ENCODE measurements around the gene PIK3C2G.

PIK3C2G gene

DNA sequence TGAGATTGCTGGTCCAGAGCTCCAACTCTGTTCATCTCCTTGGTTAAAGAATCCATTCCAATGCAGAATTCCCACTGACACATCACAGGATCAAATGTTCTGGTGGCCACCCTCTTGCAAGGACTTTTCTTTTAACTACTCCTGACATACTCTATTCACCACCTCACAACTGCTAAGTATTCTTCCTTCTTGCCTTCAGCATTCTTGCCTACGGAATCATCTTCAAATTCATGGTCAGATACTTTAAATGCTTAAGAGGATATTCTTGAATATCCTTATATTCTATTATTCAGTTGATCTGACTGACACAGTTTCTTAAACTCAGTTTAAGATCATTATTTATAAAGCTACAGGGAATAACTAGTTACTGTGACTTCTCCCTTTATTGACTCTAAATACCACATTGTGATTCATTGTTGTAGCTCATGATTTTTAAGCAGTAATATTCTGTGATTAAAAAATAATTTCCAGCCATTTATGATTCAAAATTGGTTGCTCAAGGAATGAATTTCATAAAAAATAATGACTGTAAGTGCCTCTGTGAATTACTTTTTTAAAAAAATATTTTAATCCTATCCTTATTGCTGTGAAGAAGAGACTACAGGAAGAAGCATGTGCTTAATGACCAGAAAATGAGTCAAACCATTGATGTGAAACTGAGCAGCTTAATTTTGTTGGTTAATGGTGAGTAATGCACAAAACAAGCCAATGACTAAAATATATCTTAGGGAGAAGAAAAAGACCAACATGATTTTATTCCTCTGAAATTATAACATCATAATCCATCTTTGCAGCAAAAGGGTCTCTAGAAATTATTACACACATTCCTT is 207.1 kb downstream of the PIK3C2G start:
- Histone ChIP-seq H3K4me3 (ENCODE audit: low read length in 2 of 2) (no peak overlapping the region), H3K4me1 (ENCODE audit: control insufficient read depth, insufficient read depth, low read length) (no peaks in the 10 kb centered on the region), H3K36me3 (ENCODE audit: control insufficient read depth in 2 of 2, insufficient read depth in 2 of 2, low read length in 2 of 2) (no peaks in the 10 kb centered on the region), H3K9ac (ENCODE audit: low read length in 2 of 2) (no peak overlapping the region), H3K27ac (ENCODE audit: low read length) (no peak overlapping the region), H3K9me3 (ENCODE audit: control insufficient read depth in 2 of 2, low read length in 2 of 2) (no peaks in the 10 kb centered on the region), H3K27me3 (ENCODE audit: control insufficient read depth in 1 of 2, insufficient read depth in 2 of 2, low read length in 2 of 2) (no peaks in the 10 kb centered on the region)

DNA sequence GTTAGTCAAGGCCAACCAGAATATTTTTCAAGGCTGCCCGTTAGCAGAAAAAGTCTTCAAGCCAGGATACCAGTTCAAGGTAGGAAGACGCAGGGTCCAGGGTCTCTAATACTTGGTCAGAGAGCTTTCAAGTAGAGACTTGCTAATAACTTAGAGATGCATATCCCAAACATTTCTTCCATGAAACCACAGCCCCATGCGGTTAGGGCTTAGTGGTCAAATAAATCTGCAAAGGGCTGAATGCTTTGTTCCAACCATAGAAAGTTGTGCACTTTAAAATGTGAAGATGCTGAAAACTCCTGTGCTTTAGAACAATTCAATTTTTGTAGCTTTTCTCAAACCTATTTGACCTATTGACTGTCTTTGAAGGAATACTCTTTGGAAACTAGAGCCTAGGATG is 208.9 kb downstream of the PIK3C2G start:
- H3K9ac ChIP-seq (ENCODE audit: low read length in 2 of 2): no peak overlapping the region
- H3K27ac ChIP-seq (ENCODE audit: low read length): no peak overlapping the region
- no peaks in the 10 kb centered on the region for H3K27me3 ChIP-seq (ENCODE audit: control insufficient read depth in 1 of 2, insufficient read depth in 2 of 2, low read length in 2 of 2)
- no peaks in the 10 kb centered on the region for H3K9me3 ChIP-seq (ENCODE audit: control insufficient read depth in 2 of 2, low read length in 2 of 2)
- H3K4me3 ChIP-seq (ENCODE audit: low read length in 2 of 2): no peak overlapping the region
- no peaks in the 10 kb centered on the region for H3K4me1 ChIP-seq (ENCODE audit: control insufficient read depth, insufficient read depth, low read length)
- no peaks in the 10 kb centered on the region for H3K36me3 ChIP-seq (ENCODE audit: control insufficient read depth in 2 of 2, insufficient read depth in 2 of 2, low read length in 2 of 2)

DNA sequence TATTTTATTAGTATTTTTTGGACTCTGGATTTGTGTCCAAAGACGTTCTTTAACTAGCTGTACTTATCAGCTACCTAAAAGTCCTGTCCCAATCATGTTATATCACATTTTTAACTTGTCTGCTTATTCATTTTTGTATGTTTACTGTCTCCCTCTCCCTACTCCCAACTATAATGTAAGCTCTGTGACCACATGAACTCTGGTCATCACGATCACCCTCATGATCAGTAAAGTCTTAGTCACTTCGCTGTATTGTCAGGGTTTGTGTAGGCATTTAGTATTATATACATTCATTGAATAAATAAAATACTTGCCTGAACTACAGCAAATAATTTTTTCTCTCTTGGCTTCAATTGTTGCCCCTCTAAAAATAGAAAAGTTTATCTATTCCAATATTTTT is 211.0 kb downstream of the PIK3C2G start:
- Histone ChIP-seq H3K9me3 (ENCODE audit: control insufficient read depth in 2 of 2, low read length in 2 of 2) (no peaks in the 10 kb centered on the region), H3K27me3 (ENCODE audit: control insufficient read depth in 1 of 2, insufficient read depth in 2 of 2, low read length in 2 of 2) (no peaks in the 10 kb centered on the region), H3K4me3 (ENCODE audit: low read length in 2 of 2) (no peak overlapping the region), H3K4me1 (ENCODE audit: control insufficient read depth, insufficient read depth, low read length) (no peaks in the 10 kb centered on the region), H3K36me3 (ENCODE audit: control insufficient read depth in 2 of 2, insufficient read depth in 2 of 2, low read length in 2 of 2) (no peaks in the 10 kb centered on the region), H3K9ac (ENCODE audit: low read length in 2 of 2) (no peak overlapping the region), H3K27ac (ENCODE audit: low read length) (no peak overlapping the region)

DNA sequence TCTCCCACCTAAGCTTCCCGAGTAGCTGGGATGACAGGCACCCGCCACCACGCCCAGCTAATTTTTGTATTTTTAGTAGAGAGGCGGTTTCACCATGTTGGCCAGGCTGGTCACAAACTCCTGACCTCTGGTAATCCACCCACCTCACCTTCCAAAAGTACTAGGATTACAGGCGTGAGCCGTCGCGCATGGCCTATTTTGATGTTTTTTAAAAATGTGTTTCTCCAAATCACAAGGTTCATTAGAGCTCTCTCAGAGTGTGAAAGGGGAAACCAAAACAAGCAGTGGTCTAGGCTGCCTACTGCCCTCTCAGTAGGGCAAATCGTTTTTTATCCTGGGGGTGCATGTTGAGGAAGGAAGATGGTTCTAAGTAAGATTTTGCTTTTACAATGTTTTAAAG is 211.5 kb downstream of the PIK3C2G start:
- Histone ChIP-seq H3K4me1 (ENCODE audit: control insufficient read depth, insufficient read depth, low read length) (no peaks in the 10 kb centered on the region), H3K27ac (ENCODE audit: low read length) (no peak overlapping the region), H3K27me3 (ENCODE audit: control insufficient read depth in 1 of 2, insufficient read depth in 2 of 2, low read length in 2 of 2) (no peaks in the 10 kb centered on the region), H3K9me3 (ENCODE audit: control insufficient read depth in 2 of 2, low read length in 2 of 2) (no peaks in the 10 kb centered on the region), H3K36me3 (ENCODE audit: control insufficient read depth in 2 of 2, insufficient read depth in 2 of 2, low read length in 2 of 2) (no peaks in the 10 kb centered on the region), H3K4me3 (ENCODE audit: low read length in 2 of 2) (no peak overlapping the region), H3K9ac (ENCODE audit: low read length in 2 of 2) (no peak overlapping the region)

DNA sequence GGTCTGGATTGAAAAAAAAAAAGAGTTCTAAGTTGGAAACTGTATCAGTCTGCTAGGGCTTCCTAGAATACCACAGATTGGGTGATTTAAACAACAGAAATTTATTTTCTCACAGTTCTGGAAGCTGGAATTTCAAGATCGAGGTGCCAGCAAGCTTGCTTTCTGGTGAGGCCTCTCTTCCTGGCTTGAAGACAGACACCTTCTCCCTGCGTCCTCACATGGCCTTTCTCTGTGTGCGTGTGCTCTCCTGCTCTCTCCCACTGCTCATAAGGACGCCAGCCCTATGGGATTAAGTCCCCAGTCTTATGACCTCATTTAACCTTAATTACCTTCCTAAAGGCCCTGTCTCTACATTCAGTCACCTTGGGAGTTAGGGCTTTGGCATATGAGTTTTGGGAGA is 215.5 kb downstream of the PIK3C2G start:
- Histone ChIP-seq H3K27ac (ENCODE audit: low read length) (no peak overlapping the region), H3K9ac (ENCODE audit: low read length in 2 of 2) (no peak overlapping the region), H3K4me3 (ENCODE audit: low read length in 2 of 2) (no peak overlapping the region), H3K27me3 (ENCODE audit: control insufficient read depth in 1 of 2, insufficient read depth in 2 of 2, low read length in 2 of 2) (no peaks in the 10 kb centered on the region), H3K4me1 (ENCODE audit: control insufficient read depth, insufficient read depth, low read length) (no peaks in the 10 kb centered on the region), H3K36me3 (ENCODE audit: control insufficient read depth in 2 of 2, insufficient read depth in 2 of 2, low read length in 2 of 2) (no peaks in the 10 kb centered on the region), H3K9me3 (ENCODE audit: control insufficient read depth in 2 of 2, low read length in 2 of 2) (no peaks in the 10 kb centered on the region)

DNA sequence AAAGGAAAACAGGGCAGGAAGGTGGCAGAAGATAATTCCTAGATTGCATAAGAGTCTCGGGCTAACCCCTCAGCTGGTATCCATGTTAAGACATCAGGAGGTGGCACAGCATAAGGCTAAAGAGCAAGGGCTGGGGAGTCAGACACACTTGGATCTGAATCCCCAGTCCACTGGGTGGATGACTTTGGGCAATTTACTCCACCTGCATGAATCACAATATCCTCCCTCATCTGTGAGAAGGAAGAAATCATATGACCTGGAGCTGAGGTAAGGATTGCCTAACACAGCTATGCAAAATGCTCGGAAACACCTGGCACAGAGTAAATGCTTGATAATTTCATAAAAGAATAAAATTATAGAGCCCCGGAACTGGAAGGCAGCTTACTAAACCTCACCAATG is 217.9 kb downstream of the PIK3C2G start:
- no peaks in the 10 kb centered on the region for H3K36me3 ChIP-seq (ENCODE audit: control insufficient read depth in 2 of 2, insufficient read depth in 2 of 2, low read length in 2 of 2)
- H3K9ac ChIP-seq (ENCODE audit: low read length in 2 of 2): no peak overlapping the region
- H3K9me3 ChIP-seq (ENCODE audit: control insufficient read depth in 2 of 2, low read length in 2 of 2): no peaks in the 10 kb centered on the region
- H3K4me1 ChIP-seq (ENCODE audit: control insufficient read depth, insufficient read depth, low read length): no peaks in the 10 kb centered on the region
- no peak overlapping the region for H3K4me3 ChIP-seq (ENCODE audit: low read length in 2 of 2)
- H3K27me3 ChIP-seq (ENCODE audit: control insufficient read depth in 1 of 2, insufficient read depth in 2 of 2, low read length in 2 of 2): no peaks in the 10 kb centered on the region
- no peak overlapping the region for H3K27ac ChIP-seq (ENCODE audit: low read length)

DNA sequence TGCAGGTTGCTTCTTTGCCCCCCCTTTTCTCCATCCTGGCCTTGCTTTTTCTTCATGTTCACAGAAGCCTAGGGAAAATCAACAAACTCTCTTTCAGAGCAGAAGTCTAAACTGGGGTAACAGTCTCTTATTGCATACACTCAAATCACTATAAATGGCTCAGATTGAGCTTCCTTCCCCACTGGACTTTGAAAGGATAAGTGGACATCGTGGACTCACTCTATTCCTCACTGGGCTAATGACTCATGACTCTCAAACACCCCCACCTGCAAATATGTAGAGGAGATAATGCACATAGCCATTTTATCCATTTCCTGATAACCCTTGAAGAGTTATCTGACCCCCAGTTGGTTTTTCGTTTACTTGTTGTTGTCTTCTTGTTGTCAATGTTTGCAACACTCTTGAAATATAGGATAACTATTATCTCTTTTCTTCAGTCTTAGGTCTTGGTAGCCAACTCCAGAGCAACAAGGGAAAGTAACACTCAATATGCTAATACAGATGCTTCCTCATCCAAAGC is 221.3 kb downstream of the PIK3C2G start:
- no peaks in the 10 kb centered on the region for H3K36me3 ChIP-seq (ENCODE audit: control insufficient read depth in 2 of 2, insufficient read depth in 2 of 2, low read length in 2 of 2)
- no peaks in the 10 kb centered on the region for H3K9me3 ChIP-seq (ENCODE audit: control insufficient read depth in 2 of 2, low read length in 2 of 2)
- H3K27me3 ChIP-seq (ENCODE audit: control insufficient read depth in 1 of 2, insufficient read depth in 2 of 2, low read length in 2 of 2): no peaks in the 10 kb centered on the region
- H3K4me1 ChIP-seq (ENCODE audit: control insufficient read depth, insufficient read depth, low read length): no peaks in the 10 kb centered on the region
- no peak overlapping the region for H3K4me3 ChIP-seq (ENCODE audit: low read length in 2 of 2)
- no peak overlapping the region for H3K9ac ChIP-seq (ENCODE audit: low read length in 2 of 2)
- H3K27ac ChIP-seq (ENCODE audit: low read length): no peak overlapping the region

DNA sequence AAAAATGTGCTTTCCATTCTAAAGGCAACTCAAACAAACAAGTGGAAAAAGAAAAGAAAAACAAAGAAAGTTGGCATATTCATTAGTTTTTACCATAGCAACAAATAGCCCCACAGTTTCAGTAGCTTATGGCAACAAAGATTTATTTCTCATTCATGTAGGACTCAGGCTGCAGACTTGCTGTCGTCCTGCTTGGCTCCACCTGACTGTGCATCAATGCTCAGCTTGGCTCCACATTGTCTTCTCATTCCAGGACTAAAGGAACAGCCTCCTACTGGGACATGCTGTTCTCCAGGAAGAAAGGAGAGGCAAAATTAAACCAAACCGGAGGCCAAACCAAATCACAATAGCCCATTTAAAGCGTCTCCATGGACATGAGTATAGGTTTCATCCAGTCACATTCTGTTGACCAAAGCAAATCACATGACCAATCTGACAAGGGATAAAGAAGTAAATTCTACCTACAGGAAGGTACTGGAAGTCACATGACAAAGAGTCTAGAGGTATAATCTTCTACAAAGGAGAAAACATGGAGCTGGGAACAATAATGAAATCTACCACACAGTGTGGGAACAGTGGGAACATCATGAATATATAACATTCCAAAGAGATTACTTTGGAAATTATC is 222.5 kb downstream of the PIK3C2G start:
- Histone ChIP-seq H3K4me1 (ENCODE audit: control insufficient read depth, insufficient read depth, low read length) (no peaks in the 10 kb centered on the region), H3K36me3 (ENCODE audit: control insufficient read depth in 2 of 2, insufficient read depth in 2 of 2, low read length in 2 of 2) (no peaks in the 10 kb centered on the region), H3K4me3 (ENCODE audit: low read length in 2 of 2) (no peak overlapping the region), H3K9me3 (ENCODE audit: control insufficient read depth in 2 of 2, low read length in 2 of 2) (no peaks in the 10 kb centered on the region), H3K27me3 (ENCODE audit: control insufficient read depth in 1 of 2, insufficient read depth in 2 of 2, low read length in 2 of 2) (no peaks in the 10 kb centered on the region), H3K9ac (ENCODE audit: low read length in 2 of 2) (no peak overlapping the region), H3K27ac (ENCODE audit: low read length) (no peak overlapping the region)

DNA sequence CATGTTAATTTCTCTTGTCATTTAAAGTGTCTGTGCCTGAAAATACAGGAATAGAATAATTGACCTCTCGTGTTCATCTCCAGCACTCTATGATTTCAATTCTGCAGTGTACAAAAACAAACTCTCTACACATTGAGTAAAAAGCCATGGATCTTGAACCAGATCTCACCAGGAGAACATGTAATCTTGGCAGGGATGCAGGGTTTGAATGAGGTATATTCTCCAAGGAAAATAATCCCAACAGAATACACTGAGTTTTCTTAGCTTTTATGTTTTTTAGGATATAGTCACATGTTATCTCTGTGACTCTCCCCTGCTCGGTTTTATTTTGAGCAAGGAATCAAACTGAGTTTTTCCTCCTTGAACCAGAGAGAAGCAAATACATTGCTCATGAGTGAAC is 224.7 kb downstream of the PIK3C2G start:
- Histone ChIP-seq H3K4me1 (ENCODE audit: control insufficient read depth, insufficient read depth, low read length) (no peaks in the 10 kb centered on the region), H3K9ac (ENCODE audit: low read length in 2 of 2) (no peak overlapping the region), H3K9me3 (ENCODE audit: control insufficient read depth in 2 of 2, low read length in 2 of 2) (no peaks in the 10 kb centered on the region), H3K4me3 (ENCODE audit: low read length in 2 of 2) (no peak overlapping the region), H3K27ac (ENCODE audit: low read length) (no peak overlapping the region), H3K36me3 (ENCODE audit: control insufficient read depth in 2 of 2, insufficient read depth in 2 of 2, low read length in 2 of 2) (no peaks in the 10 kb centered on the region), H3K27me3 (ENCODE audit: control insufficient read depth in 1 of 2, insufficient read depth in 2 of 2, low read length in 2 of 2) (no peaks in the 10 kb centered on the region)

DNA sequence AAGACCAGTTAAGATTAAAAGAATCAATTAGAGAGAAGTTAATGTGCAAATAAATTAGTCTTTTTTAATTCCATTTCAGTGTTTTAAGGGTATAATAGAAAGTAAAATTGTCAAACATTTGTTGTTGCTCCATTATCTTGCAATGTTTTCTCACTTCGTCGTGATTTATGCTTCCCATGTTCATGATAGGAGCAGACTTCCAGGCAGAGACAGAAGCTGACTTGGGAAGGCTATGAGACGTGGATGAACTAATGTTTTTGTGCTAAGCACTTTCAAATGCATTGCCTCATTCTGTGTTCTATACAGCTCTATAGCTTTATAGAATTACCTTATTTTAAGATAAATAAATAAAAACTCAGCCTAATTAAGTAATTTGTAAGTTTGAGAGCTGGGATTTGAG is 226.2 kb downstream of the PIK3C2G start:
- Histone ChIP-seq H3K9ac (ENCODE audit: low read length in 2 of 2) (no peak overlapping the region), H3K4me3 (ENCODE audit: low read length in 2 of 2) (no peak overlapping the region), H3K27ac (ENCODE audit: low read length) (no peak overlapping the region)

More for the DNA sequence above, 226.2 kb downstream of the PIK3C2G start:
- H3K27me3 ChIP-seq (ENCODE audit: control insufficient read depth in 1 of 2, insufficient read depth in 2 of 2, low read length in 2 of 2): no peaks in the 10 kb centered on the region
- no peaks in the 10 kb centered on the region for H3K36me3 ChIP-seq (ENCODE audit: control insufficient read depth in 2 of 2, insufficient read depth in 2 of 2, low read length in 2 of 2)
- no peaks in the 10 kb centered on the region for H3K4me1 ChIP-seq (ENCODE audit: control insufficient read depth, insufficient read depth, low read length)
- H3K9me3 ChIP-seq (ENCODE audit: control insufficient read depth in 2 of 2, low read length in 2 of 2): no peaks in the 10 kb centered on the region
